Adrenal gland (tissue), 12 donors: ENCODE measurements around the gene CLASP1. TPM values are rescaled to one million over a fixed set of nuclear protein-coding genes. Genes with fewer than 3 reads are reported as not detected.
A peak's percentile ranks its signal among the peaks of the same experiment; 100 is the strongest.

ENCODE experiments used
- DNase-seq, 7 donors: peaks; one replicate each; pipeline ENCODE4 v3.0.0-alpha.2; 2019 to 2020
- H3K27ac ChIP-seq, 5 donors: fragments of 200-600 bp; sonication (generic) in 4 of 5; 1 replicate in 3 of 5; 2 replicates in 2 of 5; pipeline versions ENCODE4 v1.5.1 to v1.8.0; 2016 to 2020; ENCODE audit warnings: mild to moderate bottlenecking in 1 of 5
- H3K27me3 ChIP-seq: fragments of 200-600 bp; 2 replicates; pipeline ENCODE4 v1.8.0; 2021
- H3K36me3 ChIP-seq, 2 donors: fragments of 200-600 bp; replicated peaks in 1 of 2; 1 replicate in 1 of 2; 2 replicates in 1 of 2; pipeline versions ENCODE4 v1.5.1 to v1.8.0; 2018 to 2022
- H3K4me1 ChIP-seq, 2 donors: fragments of 200-600 bp; replicated peaks in 1 of 2; 1 replicate in 1 of 2; 2 replicates in 1 of 2; pipeline versions ENCODE4 v1.5.1 to v1.8.0; 2018 to 2021
- H3K4me3 ChIP-seq, 4 donors: fragments of 200-600 bp; sonication (generic) in 3 of 4; one replicate each; pipeline ENCODE4 v1.5.1; 2016 to 2018
- H3K9me3 ChIP-seq, 3 donors: fragments of 200-600 bp; sonication (generic) in 1 of 3; replicated peaks in 1 of 3; 1 replicate in 2 of 3; 2 replicates in 1 of 3; pipeline versions ENCODE4 v1.5.1 to v1.8.0; 2016 to 2021
- CTCF ChIP-seq, 6 experiments: fragments of 450-650 bp in 4 of 6; fragments of 200-600 bp in 2 of 6; sonication (generic) in 1 of 6; IDR thresholded peaks; 1 replicate in 5 of 6; 2 replicates in 1 of 6; pipeline versions ENCODE4 v1.5.1 to v1.8.0; 2016 to 2021; ENCODE audit warnings: antibody characterized with exemption in 6 of 6, mild to moderate bottlenecking in 2 of 6, moderate library complexity in 1 of 6
- POLR2A ChIP-seq, 2 donors: fragments of 450-650 bp; IDR thresholded peaks; one replicate each; pipeline ENCODE4 v1.6.1; 2017; ENCODE audit warnings: antibody characterized with exemption in 2 of 2, mild to moderate bottlenecking in 2 of 2, moderate library complexity in 1 of 2
- WGBS, 4 donors: extraction: QIAGEN DNeasy Blood & Tissue Kit in 2 of 4; methylation state at CpG; one replicate each; pipeline versions ENCODE4 v1.1.5 to v1.1.7; 2013 to 2017; 5-methylcytosine and 5-hydroxymethylcytosine counted together
- intact Hi-C, 2 donors: fragments of 100-400 bp; cut with DNase I; formaldehyde crosslinking; loops; one replicate each; pipeline versions ENCODE4 v1.14.1 to v1.15.0; 2022 to 2023
- polyA plus RNA-seq, 3 donors: library from polyadenylated mRNA; stranded (reverse); fragments of 200-250 nt in 2 of 3; fragments of 350-450 nt in 1 of 3; fragmentation: Illumina TruSeq in 1 of 3; extraction: RNeasy Lipid Tissue Mini Kit (QIAGEN cat#74804) in 1 of 3; gene quantifications; one replicate each; pipeline ENCODE4 v1.2.3, GENCODE V29; 2013 to 2014
- total RNA-seq, 9 donors: library from RNA; depleted of rRNA in 4 of 9; stranded (reverse); fragments of >200 nt in 4 of 9; fragments of 120-200 nt in 1 of 9; fragmentation: NEBNext Ultra II Directional in 1 of 9; extraction: Animal tissue kit (Norgen Biotek cat#: 25700) in 1 of 9; gene quantifications; one replicate each; pipeline versions ENCODE4 v1.1.0 to v1.2.4, GENCODE V29; 2013 to 2023
- donor health status: healthy with polysubstance abuse.
- donor health status: Bipolar disorder and iron deficiency.
- donor health status: DM: yes; HTN: yes; CAD: no.
- donor health status: DM: no; HTN: no; CAD: no.
- donor health status: DM: no; HTN: no; CAD: no.
- donor health status: DM: yes; HTN: yes; CAD: no.

CLASP1 gene
- total and polyA plus RNA-seq, 12 donors = 14.9 to 66.1 (median 53.4) TPM

- peaks cover 10 to 33% of the 10 kb centered on the region in 2 donors for H3K4me1 ChIP-seq
- no peaks in the 10 kb centered on the region for H3K27me3 ChIP-seq
- peak; percentile 48 to 64 (median 56) for TF ChIP-seq CTCF (IDR thresholded peaks at IDR 0.05)
- no peak for TF ChIP-seq POLR2A (IDR thresholded peaks at IDR 0.05)
- H3K4me3 ChIP-seq = no peak overlapping the region
- peak in 6 of 7 donors; percentile 35 to 73 (median 56) for DNase-seq
- no peaks in the 10 kb centered on the region for H3K9me3 ChIP-seq
- H3K36me3 ChIP-seq = peaks cover 0 to 59% of the 10 kb centered on the region in 2 donors
- WGBS, 4 donors = 27 to 42% (median 35%) methylated on average over 8 to 9 of the region's 9 CpGs
- no peak overlapping the region for H3K27ac ChIP-seq
- intact Hi-C loops = loop anchor here in 1 of 2 donors (5.0 kb wide), 1 partner anchor 259 kb away; no protein-coding TSS in a partner anchor
Measured at GRCh38 chr2:121356058-121356640, 293.1 kb downstream of the CLASP1 start.

DNA sequence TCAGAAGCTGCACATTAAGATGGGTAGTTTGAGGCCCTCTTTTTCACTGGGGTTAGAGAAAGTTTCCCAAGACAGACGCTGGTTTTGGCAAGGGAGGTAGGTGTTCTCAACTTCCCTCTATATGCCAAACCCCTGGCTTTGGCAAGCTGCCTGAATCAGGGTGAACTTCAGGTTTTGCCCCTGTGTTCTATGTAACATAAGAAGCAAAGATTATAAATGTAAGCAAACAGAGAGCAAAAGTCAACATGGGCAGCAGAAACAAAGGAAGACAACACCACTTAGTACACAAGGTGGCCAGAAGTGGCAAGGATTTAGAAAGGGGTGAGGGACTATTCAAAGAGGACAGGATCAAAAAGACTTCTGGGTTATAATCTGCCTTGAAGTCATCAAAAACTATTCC, 293.8 kb downstream of the CLASP1 start:
- intact Hi-C loops = loop anchor here in 1 of 2 donors (5.0 kb wide), 1 partner anchor 258 kb away; no protein-coding TSS in a partner anchor
- Histone ChIP-seq H3K4me1 (peaks cover 10 to 27% of the 10 kb centered on the region in 2 donors), H3K27ac (no peak overlapping the region)

GRCh38 chr2:121351521-121352318, 297.5 kb downstream of the CLASP1 start:
- Histone ChIP-seq H3K4me1 (no peaks in the 10 kb centered on the region), H3K4me3 (no peak overlapping the region), H3K27ac (no peak overlapping the region), H3K36me3 (peaks cover 0 to 93% of the 10 kb centered on the region in 2 donors), H3K27me3 (no peaks in the 10 kb centered on the region), H3K9me3 (no peaks in the 10 kb centered on the region)
- WGBS, 4 donors = 80 to 87% (median 84%) methylated on average over 16 to 17 of the region's 17 CpGs
- TF ChIP-seq POLR2A (IDR thresholded peaks at IDR 0.05) (no peak), CTCF (IDR thresholded peaks at IDR 0.05) (no peak)
- intact Hi-C loops = loop anchor here in 1 of 2 donors (5.0 kb wide), 1 partner anchor 254 kb away; no protein-coding TSS in a partner anchor
- DNase-seq = no peak

More for the DNA sequence above, 293.8 kb downstream of the CLASP1 start:
- Histone ChIP-seq H3K36me3 (peaks cover 0 to 65% of the 10 kb centered on the region in 2 donors), H3K9me3 (no peaks in the 10 kb centered on the region), H3K27me3 (no peaks in the 10 kb centered on the region), H3K4me3 (no peak overlapping the region)
- peak in 1 of 7 donors; percentile 40 for DNase-seq
- WGBS, 4 donors = 0 to 86% (median 46%) methylated on average over 1 of the region's 1 CpG
- no peak for TF ChIP-seq POLR2A (IDR thresholded peaks at IDR 0.05)
- no peak for TF ChIP-seq CTCF (IDR thresholded peaks at IDR 0.05)

- Histone ChIP-seq H3K27me3 (no peaks in the 10 kb centered on the region), H3K27ac (no peak overlapping the region), H3K9me3 (no peaks in the 10 kb centered on the region), H3K4me3 (no peak overlapping the region), H3K36me3 (peaks cover 0 to 98% of the 10 kb centered on the region in 2 donors), H3K4me1 (no peaks in the 10 kb centered on the region)
- WGBS, 4 donors = 84 to 95% (median 90%) methylated on average over 5 to 6 of the region's 6 CpGs
- no peak for TF ChIP-seq POLR2A (IDR thresholded peaks at IDR 0.05)
- no peak for TF ChIP-seq CTCF (IDR thresholded peaks at IDR 0.05)
- no peak for DNase-seq
- intact Hi-C loops = loop anchor here in 1 of 2 donors (5.0 kb wide), 1 partner anchor 254 kb away; no protein-coding TSS in a partner anchor
Measured at GRCh38 chr2:121350890-121351289, 298.4 kb downstream of the CLASP1 start.
